H54 (cell line): ENCODE data around the gene PIBF1.
A peak's percentile ranks its signal among the peaks of the same experiment; 100 is the strongest.

Experiments
- DNase-seq: peaks from one replicate; pipeline ENCODE4 v3.0.0; 2011; ENCODE audit warnings: low spot score, mixed read lengths; ENCODE audit not compliant: insufficient read length
- FAIRE-seq: peaks from 3 replicates; lab custom pipeline; 2011; peaks lifted over from hg19 to GRCh38; lab: Jason Lieb, UNC
- POLR2A ChIP-seq: IDR thresholded peaks from 2 replicates; pipeline ENCODE4 v1.6.1; 2011; ENCODE audit warnings: low read depth, mild to moderate bottlenecking, low read length

The PIBF1 gene

DNA sequence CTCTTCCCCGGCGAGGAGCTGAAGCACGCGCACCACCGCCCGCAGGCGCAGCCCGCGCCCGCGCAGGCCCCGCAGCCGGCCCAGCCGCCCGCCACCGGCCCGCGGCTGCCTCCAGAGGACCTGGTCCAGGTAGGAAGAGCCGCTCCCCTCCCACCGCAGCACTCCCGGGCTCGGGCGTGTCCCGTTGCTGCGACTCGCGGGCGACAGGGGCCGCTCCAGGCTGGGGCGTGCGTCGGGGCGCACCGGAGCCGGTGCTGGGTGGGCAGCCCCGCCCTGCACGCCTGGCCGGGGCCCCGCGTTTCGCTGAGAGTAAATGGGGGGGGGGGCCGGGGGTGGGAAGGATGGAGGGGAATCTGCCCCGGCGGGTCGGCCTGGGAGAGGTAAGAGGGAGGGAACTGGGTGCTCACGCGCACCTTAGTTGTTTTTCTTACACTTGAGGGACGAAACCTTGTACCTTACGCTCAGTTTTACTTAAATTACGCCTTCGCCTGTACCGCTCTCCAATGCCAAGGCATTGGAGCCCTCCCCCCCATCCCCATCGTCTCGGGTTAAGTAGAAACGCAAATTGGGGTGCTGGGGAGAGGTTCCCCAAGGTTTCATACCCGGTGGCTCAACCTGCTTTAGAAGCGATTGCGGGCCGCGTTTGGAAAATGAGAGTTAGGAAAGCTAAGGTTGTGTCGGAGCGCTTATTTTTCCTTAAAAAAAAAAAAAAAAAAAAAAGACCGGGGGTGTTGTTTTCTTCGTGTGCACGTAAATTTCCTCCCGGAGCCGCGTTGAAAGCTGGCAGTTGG is 277.7 kb downstream of the PIBF1 start:
- no peak for TF ChIP-seq POLR2A
- FAIRE-seq = no peak
- DNase-seq = peak; percentile 23

DNA sequence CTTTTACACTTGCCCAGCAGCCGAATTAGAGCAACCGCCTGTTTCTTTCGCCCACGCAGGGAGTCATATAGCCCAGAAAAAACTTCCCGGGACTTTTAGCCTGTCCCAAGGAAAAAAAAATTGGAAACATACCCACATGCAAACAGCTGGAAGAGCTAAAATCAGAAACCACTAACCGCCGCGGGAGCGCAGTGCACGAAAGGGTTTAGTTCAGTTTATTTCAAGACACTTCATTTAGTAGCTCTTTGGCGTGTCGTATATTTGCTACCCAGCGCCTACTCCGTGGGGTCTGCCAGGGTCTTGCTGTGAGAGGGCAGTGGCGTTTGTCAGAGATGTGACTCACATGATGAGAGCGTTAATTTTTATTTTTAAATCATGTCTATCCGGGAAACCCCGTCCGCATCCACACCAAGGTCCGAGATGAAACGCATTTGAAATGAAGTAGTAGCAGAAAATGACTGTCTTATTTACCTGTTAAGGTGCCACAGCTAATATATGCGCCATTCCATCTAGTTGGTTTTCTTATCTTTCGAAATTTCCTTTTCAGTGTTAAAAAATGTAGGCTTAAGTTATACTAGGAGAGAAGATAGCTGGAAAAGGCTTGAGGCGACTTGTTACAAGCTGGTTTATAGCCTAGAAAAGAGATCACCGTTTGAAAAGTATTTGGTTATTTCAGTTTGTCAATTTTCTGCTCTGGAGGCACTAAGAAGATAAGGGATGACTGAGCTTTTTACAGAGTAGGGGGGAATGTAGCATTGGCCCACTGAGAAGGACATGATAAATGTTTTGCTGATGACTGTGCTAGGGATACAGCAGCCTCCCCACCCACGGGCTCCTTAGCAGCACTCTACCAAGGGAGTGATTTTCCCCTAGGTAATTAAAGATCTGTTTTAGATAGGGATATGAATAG is 278.6 kb downstream of the PIBF1 start:
- peak; percentile 78 for FAIRE-seq
- DNase-seq = peak; percentile 38
- no peak for TF ChIP-seq POLR2A

DNA sequence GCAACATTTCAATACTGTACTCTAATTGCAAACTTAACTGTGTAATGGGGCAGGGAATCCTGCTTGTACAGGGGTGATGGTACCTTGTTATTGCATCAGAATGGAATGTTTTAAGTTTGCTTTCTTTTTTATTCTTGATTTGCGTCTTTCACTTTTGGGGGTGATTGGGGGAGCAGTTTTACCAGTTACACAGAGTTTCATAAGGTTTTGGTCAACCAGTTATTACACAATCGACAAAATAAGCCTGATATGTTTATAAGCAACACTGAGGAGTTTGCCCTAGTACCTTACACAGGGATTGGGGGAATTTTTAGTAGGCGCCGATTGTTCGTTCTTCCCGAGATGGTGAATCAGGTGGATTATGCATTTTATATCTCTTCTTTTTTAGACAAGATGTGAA is 279.5 kb downstream of the PIBF1 start:
- DNase-seq (no peak), FAIRE-seq (no peak)
- no peak for TF ChIP-seq POLR2A

DNA sequence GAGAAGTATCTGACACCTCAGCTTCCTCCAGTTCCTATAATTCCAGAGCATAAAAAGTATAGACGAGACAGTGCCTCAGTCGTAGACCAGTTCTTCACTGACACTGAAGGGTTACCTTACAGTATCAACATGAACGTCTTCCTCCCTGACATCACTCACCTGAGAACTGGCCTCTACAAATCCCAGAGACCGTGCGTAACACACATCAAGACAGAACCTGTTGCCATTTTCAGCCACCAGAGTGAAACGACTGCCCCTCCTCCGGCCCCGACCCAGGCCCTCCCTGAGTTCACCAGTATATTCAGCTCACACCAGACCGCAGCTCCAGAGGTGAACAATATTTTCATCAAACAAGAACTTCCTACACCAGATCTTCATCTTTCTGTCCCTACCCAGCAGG is 279.9 kb downstream of the PIBF1 start:
- no peak for DNase-seq
- no peak for TF ChIP-seq POLR2A
- no peak for FAIRE-seq

DNA sequence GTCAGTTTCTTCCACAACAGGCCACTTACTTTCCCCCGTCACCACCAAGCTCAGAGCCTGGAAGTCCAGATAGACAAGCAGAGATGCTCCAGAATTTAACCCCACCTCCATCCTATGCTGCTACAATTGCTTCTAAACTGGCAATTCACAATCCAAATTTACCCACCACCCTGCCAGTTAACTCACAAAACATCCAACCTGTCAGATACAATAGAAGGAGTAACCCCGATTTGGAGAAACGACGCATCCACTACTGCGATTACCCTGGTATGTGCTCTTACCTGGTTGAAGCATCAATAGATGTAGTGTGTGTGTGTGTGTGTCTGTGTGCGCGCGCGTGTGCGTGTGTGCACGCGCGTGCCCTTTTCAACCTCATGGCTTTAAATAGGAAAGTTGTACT is 280.5 kb downstream of the PIBF1 start:
- TF ChIP-seq POLR2A = no peak
- FAIRE-seq = no peak
- DNase-seq = no peak

DNA sequence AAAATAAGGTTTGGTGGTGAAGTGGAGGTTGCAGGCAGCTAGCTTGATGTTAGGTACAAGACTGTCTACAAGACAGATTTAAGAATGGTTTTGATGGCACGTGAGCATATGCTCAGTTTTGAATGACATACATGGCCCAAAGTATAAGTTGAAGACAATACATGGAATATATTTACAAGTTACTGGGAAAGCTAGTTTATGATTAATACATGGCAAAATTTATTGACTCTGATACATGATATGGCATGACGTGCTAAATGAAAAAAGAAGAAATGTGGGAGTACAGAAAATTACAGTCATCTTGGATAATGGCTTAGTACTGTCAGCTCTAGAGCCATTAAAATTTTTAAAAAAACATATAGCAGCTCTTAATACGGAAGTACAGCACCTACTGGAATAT is 281.2 kb downstream of the PIBF1 start:
- TF ChIP-seq POLR2A = no peak
- DNase-seq (no peak), FAIRE-seq (no peak)

DNA sequence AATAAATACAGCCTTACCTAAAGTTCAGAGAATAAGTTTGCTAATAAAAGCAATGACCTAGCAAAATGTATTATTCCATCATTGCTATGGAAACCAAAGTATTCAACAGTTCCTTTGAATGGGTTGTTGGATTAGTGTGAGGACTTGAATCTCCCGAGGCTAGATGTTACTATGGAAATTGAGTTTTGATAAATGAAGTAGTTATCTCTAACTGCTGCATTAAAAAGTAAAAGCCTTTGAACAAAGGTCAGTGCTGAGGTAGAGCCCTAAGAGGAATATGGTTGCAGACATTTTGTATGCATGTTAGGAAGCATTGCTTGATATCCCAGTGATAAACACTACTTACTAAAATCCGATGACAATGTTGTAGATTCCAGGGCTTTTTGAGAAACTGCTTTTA is 283.1 kb downstream of the PIBF1 start:
- DNase-seq = no peak
- no peak for FAIRE-seq
- no peak for TF ChIP-seq POLR2A

DNA sequence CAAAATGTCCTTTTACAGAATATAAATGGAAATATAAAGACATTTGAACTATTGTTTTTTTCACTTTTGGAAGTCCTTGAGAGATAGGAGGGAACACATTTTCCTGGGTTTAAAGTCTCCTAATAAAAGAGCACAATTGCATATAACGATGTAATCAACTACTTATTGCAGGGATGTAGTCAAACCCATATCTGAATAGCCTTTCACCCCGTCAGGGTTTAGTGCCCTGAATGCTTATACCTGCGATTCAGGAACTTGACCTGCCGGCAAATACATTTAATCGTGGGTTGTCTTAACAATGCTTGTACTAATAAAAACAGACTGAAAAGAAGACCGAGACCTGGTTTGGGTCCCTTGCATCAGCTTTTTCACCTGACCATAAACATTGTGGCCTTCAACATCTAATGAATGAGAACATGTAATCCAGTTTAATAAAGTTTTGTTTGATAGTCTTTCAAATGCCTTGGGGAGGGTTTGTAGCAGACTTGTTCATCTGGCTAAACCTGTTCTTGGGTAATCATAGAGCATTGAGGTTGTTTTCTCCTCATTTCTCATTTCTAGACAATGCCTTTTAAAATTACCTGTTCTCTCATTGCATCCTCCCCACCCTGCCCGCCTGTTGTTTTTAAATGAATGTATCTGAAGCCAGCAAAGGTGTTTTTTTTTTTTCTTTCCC is 283.9 kb downstream of the PIBF1 start:
- no peak for DNase-seq
- TF ChIP-seq POLR2A = no peak
- no peak for FAIRE-seq
